ENCODE results near the gene SRC.

Gene SRC

DNA sequence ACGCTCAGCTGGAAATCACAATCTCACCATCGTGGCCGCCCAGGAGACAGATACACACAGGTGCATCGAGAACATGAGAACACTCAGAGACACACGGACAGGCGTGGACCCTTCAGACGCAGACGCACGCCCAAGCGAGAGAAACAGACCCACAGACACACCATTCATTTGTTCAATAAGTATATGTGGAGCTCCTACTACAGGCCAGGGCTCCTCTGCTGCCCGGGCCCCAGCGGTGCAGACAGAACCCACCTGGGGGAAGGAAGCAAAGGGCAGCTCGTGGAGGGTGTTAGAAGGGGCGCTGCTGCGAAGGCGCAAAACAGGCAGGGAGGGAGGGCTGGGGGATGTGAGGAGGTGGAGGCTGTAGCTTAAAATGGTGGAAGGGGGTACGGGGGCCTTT, 39.2 kb downstream of the SRC start:
- DNase-seq, result no peak

DNA sequence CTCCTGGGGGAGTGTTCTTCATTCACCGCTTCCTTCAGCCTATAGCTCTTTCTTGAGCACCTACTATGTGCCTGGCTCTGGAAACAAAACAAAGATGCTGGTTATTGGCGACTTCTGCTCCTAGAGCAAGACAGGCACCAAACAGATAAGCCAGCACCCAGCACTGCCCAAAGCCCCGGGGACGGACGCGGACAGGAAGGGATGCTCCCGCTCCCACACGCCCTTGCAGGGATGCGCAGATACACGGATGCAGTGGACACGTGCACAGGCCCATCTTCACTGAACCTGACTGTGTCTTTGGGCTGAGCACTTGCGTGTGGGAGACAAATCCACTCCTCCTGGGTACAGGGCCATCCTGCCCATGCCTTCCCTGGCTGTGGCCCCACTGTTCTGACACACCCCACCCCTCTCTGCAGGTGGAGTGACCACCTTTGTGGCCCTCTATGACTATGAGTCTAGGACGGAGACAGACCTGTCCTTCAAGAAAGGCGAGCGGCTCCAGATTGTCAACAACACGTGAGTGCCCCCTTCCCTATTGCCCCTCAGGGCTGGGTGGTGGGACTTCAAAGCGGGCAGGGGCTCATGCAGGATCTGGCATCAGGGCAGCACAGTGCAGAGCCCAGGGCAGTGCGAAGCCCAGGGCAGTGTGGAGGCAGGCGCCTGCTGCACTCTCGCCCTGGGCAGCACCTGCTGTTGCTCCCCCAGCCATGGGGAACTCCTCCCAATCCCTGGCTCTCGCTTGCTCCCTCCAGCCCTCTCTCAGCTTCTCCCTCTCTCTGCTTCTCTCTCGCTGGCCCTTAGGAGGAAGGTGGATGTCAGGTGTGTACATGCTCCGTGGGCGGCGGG, 39.9 kb downstream of the SRC start:
- DNase-seq, result no peak

DNA sequence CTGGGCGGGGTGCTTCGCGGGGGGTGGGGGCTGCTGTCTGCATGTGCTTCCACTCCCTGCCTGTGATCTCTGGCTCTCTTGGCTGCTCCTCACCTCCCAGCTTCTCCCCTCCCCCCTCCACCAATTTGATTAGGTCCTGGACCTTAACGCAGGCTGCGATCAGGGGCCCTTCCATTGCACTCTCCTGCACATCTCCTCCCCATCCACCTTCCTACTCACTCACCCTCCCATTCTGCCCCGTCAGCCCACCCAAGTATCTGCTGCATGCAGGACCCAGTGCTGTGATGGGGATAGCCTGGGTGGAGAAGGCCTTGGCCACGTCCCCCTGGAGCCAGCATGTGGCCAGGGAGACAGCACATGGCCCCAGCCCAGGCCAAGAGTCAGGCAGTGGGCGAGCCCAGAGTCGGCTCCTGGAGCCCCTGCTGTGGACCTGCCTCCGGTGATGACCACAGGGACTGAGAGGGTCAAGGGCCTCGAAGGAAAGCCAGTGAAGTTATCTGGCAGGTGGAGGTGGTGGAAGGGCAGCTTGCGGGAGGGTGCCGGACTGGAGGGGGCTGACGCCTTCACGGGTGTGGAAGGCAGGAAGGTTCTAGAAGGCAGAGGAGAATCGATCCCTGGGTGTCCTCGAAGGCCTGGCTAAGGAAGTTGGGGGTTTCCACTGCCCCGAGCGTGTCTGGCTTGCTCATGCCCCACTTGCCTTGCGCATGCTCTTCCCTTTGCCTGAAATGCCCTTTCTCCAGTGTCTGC, 40.7 kb downstream of the SRC start:
- DNase-seq, result no peak

DNA sequence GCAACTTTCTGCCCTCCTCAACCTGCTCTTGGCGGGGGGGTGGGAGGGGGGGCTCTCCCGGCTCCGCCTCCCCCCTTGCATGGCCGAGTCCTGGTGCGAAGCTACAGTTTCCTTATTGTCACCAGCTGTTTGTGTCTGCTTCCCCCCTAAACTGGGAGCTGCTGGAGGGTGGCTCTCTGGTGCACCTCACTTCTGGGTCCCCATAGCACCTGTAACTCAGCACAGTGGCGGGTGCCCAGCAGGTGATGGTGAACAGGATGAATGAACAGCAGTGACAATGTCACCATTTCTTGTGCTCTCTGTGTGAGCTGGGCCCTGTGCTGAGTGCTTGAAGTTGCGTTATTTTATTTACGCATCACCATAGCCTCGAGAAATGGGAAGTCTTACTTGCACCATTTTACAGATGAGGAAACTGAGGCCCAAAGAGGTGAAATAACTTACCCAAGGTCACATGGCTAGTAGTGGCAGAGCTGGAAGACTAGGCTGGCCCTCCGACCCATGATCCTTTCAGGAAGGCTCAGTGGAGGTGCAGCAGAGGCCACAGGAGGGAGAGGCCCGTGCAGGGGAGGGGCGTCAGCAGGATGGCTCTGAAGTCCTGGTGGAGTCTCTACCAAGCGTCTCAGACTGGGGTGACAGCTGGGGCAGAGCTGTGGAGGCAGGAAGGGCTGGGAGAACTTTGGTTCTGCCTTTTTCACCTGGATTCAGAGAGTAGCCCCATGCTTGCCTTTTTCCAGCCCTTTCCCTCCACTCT, 41.8 kb downstream of the SRC start:
- DNase-seq, result no peak

DNA sequence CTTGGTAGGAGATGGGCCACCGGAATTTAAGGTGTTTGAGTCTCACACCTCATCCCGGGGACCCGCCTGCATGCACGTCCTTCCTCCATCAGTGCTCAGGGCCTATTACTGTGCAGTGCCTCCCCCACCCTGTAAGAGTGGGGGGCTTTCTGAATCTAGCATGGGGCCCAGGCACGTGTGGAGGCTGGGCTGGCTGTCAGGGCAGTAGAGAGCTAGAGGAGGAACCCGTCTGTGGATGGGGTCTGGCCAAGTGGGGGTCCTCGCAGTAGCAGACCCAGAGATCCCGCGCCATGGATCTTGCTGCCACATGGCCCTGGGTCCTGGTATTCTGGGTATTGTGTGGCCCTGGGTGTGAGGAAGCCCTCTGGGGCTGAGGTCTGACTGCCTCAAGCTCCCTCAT, 42.9 kb downstream of the SRC start:
- no peak for DNase-seq

DNA sequence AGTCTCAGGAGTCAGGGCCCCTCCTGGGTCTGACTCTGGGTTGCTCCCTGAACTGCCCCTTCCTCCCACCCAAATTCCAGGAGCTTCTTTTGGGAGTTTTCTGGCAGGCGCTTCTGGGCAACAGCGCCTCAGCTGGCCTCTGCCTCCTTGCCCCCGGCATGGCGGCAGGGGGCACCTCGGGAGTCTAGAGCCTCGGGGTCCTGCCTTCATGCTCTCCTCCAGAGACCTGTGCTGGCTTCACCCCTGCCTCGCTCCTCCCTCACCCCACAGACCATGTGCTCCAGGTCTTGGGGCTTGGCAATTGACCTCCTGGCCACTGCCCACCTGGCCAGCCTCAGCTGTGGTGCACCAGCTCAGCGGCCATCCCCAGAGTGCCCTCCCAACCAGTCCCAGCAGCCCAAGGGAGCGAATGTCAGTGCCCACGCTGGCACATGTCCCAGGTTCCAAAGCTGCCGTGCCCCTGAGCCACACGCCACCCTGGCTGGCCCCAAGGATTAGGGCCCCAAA, 43.4 kb downstream of the SRC start:
- no peak for DNase-seq

DNA sequence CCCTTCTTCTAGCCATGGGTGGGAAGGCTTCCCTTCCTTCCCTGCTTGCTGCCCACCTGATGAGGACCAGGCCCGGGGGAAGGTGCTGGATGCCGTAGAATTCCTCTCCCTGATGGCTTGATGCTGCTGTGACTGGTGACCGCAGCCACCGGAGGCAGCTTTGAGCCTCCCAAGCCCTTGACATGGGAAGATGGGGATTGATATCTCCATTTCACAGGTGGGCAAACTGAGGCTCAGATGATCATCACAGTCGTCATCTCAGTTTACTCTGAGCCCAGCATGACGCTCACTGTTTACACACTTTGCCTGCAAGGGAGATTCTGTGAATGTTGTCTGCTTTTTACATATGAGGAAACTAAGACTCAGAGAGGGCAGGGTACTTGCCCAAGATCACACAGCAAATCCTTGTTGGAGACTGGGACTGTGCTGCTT, 43.9 kb downstream of the SRC start:
- DNase-seq, result no peak

DNA sequence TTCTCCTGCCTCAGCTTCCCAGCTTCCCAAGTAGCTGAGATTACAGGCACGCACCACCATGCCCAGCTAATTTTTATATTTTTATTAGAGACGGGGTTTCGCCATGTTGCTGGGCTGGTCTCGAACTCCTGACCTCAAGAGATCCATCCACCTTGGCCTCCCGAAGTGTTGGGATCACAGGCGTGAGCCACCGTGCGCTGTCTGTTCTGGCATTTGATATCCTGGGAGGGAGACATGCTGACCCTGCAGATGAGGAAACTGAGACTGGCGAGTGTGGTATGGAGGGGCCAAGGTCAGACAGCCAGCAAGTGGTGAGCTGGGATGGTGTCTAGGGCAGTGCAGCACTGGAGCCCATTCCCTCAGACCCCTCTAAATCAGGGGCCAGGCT, 44.6 kb downstream of the SRC start:
- no peak for DNase-seq

DNA sequence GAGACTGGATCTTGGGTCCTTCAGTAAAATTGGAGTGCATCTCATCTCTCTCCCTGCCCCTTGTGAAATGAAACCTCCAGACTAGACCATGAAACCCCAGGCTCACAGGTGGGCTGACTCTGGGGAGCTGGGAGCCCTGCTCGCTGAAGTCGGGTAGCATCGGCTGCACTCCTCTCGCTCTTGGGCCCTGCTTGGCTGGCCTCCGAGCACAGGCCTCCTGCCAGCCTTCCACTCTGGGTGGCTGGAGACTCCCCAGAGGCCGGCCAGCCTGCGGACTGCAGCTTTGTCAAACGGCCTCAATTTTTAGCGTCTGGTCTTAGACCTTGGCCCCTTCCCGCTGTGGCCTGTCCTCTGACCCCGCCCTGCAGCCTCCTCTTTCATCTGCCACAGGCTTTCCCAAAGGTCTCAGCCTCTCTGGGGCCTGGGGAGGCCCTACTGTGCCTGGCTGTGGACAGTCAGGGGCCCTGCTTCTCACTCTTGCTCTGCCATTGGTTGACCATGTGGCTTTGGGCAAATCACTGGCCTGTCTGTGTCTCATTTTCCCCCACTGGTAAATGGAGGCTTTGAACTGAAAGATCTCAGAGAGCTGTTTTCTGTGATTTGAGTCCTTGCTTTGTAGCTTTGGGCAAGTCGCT, 45.1 kb downstream of the SRC start:
- DNase-seq, result no peak

DNA sequence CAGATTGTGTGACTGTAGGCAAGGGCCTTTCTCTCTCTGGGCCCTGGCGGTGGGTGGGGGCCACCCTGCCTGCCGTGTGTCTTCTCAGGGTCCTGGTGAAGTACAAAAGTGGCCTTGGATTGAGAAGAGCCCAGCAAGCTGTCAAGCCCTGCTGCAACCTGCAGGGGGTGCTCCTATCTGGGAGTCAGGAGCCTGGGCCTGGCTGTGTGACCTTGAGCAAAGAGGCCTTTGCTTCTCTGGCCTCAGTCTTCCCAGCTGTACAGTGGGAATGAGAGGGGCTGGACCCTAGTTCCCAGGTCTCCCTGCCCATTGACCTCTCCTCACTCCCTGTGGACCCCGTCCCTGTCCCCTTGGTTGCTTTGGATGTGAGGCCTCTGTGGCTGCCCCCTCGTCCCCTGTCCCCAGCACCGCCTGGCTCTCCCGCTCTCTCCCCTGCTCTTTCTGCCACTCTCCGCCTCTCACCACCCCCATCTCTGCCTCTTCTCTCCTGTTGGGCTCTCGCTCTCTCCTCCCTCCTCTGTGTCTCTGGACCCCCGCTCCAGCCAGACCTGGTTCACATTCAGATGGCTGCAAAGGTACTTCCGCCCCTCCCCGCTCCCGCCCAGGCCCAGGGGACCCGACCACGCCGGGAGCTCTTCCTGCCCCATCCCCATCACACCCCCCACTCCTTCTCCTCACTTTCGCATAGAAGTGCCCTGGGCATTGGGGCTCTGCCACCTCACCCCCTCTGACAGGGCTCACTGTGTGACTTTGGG, 46.7 kb downstream of the SRC start:
- no peak for DNase-seq

DNA sequence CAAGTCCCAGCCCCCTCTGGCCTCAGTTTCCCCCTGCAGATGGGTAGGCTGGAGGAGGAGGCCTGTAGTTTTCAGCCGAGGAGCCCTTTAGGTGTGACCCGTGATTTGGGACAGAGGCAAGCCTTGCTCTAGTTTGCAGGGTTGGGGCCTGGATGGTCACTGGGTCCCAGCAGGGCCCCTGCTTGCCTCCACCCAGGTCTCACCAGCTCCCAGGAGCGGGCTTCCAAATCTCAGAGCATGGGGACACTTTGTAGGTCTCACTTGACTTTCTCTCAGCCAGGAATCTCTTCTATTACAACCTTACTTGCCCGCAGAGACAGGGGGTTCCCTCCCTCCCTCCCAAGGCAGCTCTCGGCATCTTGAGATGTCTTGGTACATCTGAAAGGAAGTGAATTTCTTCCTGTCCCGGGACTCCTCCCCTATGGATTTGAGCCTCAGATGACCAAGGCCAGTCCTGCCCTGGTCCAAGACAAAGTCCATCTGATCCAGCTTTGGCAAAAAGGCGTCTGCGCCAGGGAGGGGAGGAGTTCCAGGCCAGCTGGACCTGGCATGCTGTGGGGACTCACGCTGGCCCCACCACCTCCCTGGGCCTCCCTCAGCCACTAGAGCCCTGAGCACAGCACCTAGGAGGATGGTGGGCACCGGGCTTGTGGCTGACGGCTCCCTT, 47.4 kb downstream of the SRC start:
- DNase-seq, result no peak

DNA sequence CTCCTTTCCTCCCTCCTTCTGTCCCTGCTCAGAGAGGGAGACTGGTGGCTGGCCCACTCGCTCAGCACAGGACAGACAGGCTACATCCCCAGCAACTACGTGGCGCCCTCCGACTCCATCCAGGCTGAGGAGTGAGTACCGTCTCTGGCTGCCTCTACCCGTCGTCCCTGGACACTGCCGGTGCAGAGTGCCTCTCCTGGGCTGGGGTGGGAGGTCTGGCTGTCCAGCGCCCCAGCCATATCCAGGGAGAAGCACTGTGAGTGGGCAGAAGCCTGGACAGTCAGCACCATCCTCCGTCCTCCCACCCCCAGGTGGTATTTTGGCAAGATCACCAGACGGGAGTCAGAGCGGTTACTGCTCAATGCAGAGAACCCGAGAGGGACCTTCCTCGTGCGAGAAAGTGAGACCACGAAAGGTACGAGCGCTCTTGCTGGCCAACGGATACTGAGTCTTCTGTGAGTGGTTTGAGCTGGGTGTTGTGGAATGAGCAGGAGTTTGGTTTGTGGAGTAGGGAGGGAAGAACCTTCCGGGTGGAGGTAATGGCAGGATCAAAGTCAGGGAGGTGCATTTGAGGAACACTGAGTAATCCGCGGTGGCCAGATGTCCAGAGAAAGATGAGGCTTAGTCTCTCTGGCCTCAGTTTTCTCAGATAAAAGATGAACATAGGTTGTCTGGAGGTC, 48.1 kb downstream of the SRC start:
- DNase-seq, result no peak

DNA sequence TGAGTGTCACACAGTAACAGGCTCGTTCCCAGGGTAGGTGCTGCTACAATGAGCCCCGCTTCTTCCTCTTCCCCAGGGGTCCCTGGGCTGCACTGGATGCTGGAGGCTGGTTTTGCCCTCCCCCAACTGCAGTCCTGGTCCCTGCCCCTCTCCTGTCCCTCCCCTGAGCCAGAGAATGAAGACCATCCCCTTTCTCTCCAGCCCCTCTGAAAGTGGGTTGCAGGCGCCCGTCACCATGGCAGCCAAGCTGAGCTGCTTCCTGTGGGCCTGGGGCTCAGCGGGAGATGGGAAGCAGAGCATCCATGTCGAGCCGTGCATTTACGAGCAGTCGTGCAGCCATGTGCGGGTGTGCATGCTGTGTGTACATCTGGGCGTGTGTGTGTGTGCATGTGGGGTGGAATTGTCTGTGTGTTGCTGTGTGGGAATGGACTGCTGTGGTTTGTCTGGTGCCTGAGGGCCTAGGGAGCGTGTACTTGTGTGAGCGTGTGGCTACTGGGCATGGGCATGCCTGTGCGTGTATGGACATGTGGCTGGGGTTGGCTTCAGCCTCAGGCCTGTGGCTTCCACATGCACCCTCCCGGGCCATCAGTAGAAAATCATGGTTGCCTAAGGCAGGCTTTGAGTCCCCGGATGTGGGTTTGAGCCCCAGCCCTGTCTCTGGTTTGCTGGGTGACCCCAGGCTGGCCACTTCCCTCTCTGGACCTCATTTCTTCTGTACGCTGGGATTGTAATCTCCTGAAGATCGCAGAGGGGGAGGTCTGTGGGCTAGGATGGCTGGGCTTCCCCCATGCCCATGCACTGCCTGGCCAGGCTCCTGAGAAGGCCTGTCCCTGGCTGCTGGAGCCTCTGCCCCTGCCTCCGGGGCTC, 48.8 kb downstream of the SRC start:
- DNase-seq, result peak; percentile 28

DNA sequence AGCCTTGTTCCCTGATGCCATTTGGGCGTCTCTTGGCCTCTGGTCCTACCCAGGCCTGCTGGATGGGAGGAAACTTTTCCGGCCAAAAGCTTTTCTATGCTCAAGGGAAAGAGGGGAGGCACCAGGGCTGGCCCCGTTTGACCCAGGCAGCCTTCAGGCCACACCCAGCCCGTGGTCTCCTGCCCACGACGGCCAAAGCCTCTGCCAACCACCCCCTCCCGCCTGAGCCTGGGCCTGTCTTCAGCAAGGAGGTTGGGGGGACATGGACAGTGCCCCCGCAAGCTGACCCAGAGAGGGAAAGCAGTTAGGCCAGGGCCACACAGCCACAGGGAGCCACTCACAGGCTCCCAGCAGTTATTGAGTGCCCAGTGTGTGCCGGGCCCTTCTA, 49.5 kb downstream of the SRC start:
- DNase-seq, result no peak

DNA sequence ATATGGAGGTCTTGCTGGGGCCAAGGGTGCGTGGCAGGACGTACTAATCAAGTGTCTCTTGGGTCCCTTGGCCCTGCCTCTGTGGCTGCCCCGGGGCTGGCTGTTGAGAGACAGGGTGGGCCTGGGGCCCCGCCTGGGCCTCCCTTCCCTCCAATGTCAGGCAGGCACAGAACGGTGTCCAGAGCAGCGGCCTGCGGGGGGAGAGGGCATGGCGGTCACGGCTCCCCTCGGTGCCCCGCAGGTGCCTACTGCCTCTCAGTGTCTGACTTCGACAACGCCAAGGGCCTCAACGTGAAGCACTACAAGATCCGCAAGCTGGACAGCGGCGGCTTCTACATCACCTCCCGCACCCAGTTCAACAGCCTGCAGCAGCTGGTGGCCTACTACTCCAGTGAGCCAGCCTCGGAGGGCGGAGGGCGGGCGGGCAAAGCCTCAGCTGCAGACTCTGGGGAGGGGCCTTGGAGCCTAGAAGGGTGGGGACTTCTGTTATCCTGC, 50.0 kb downstream of the SRC start:
- DNase-seq, result no peak

DNA sequence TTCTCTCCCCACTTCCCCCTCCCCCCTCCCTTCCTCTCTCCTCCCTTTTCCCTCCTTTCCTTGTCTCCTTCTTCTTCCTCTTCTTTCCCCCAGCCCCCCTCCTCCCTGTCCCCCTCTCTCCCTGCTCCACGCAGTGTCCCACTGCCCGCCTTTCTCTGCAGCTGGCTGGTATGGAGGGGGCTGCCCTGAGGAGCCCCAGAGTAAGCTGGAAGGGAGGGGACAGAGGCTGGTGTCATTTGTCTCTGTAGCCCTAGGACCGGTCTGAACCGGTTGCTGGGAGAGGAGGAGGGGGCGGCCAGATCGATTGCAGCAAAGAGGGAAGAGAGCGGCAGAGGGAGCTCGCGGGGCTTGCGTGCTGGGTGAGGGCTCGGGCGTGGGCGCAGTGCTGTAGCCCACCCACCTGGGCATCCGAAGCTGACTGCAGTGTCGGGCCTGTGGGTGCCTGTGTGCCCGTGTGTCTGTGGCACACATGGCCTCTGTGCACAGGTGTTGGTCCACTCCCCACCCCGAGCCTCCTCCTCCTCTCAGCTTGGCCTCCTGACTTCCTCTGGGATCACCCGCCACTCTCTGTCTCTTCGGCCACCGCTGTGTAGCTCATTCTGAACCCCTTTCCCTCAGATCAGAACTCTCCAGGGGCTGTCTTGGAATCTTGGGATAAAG, 50.6 kb downstream of the SRC start:
- no peak for DNase-seq

DNA sequence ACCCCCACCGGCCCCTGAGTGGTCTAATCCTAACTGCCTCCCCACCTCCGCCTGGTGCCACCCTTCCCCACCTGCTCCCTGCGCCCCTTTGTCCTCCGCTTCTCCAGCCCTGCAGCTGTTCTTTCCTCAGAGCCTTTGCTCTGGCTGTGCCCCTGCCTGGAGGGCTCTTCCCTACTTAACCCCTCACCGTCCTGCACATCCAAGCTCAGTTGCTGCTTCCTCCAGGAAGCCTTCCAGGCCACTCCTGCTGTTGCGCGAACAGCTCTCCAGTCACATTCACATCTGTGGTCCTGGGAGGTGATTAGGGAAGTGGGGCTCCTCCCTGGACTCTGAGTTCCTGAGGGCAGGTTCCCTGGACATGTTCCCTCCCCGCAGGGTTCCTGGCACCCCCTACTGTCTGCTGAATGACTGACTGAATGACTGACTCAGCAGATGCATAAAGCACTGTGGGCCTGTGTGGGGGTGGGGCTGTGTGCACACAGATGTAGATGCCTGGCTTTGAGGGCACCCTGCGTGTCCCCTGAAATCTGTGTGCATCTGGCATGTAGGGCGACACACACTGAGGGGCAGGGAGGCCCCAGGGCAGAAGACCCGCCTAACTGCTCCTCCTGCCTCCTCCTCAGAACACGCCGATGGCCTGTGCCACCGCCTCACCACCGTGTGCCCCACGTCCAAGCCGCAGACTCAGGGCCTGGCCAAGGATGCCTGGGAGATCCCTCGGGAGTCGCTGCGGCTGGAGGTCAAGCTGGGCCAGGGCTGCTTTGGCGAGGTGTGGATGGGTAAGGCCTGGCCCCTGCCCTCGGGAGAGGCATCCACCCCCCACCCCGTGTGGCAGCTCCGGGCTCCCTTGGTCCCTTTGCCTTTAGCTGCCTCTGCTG, 51.4 kb downstream of the SRC start:
- peak; percentile 37 for DNase-seq

Data from EL (cell line).